Pancreas (tissue), 10 donors: ENCODE results near the gene LRRC43. TPM values are rescaled to one million over a fixed set of nuclear protein-coding genes. Genes with fewer than 3 reads are reported as not detected.

ENCODE experiments used
- ATAC-seq, 4 donors: fragments of 200-7000 bp; cut with Tn5 transposase; one replicate each; pipeline versions ENCODE4 v1.8.0 to v1.9.1; 2020; ENCODE audit warnings: mild to moderate bottlenecking in 4 of 4, moderate library complexity in 4 of 4
- DNase-seq, 6 donors: peaks; one replicate each; pipeline ENCODE4 v3.0.0-alpha.2; 2020
- FAIRE-seq: peaks from 2 replicates; lab custom pipeline; 2012; peaks lifted over from hg19 to GRCh38; lab: Jason Lieb, UNC
- H3K27ac ChIP-seq, 4 donors: fragments of 200-600 bp; sonication (generic); 1 replicate in 3 of 4; 2 replicates in 1 of 4; pipeline versions ENCODE4 v1.5.0 to v1.8.0; 2020
- H3K27me3 ChIP-seq, 4 donors: fragments of 200-600 bp; one replicate each; pipeline ENCODE4 v1.8.0; 2021
- H3K36me3 ChIP-seq, 3 donors: fragments of 200-600 bp; sonication (generic) in 1 of 3; one replicate each; pipeline versions ENCODE4 v1.5.0 to v1.8.0; 2020 to 2021
- H3K4me1 ChIP-seq, 3 donors: fragments of 200-600 bp; one replicate each; pipeline ENCODE4 v1.8.0; 2021
- H3K4me3 ChIP-seq, 4 donors: fragments of 200-600 bp; sonication (generic) in 2 of 4; one replicate each; pipeline versions ENCODE4 v1.5.0 to v1.8.0; 2020 to 2021
- H3K9me3 ChIP-seq, 4 donors: fragments of 200-600 bp; one replicate each; pipeline ENCODE4 v1.8.0; 2021
- WGBS, 2 donors: extraction: QIAGEN DNeasy Blood & Tissue Kit; methylation state at CpG; one replicate each; pipeline ENCODE4 v1.1.7; 2013; 5-methylcytosine and 5-hydroxymethylcytosine counted together
- intact Hi-C, 3 donors: fragments of 100-400 bp; cut with DNase I; formaldehyde crosslinking; loops; one replicate each; pipeline versions ENCODE4 v1.11.1 to v1.14.2; 2022
- polyA plus RNA-seq, 2 donors: library from polyadenylated mRNA; stranded (reverse); fragments of 200-250 nt; gene quantifications; one replicate each; pipeline ENCODE4 v1.2.3, GENCODE V29; 2013
- total RNA-seq, 6 donors: library from RNA; stranded (reverse); fragmentation: NEBNext Ultra II Directional in 4 of 6; extraction: Animal tissue kit (Norgen Biotek cat#: 25700) in 4 of 6; gene quantifications; one replicate each; pipeline versions ENCODE4 v1.2.1 to v1.2.4, GENCODE V29; 2021 to 2023
- TF ChIP-seq, protein P1 (sequence below), 4 donors: fragments of 200-600 bp; sonication (generic) in 3 of 4; IDR thresholded peaks; one replicate each; pipeline versions ENCODE4 v1.5.0 to v1.8.0; 2021; ENCODE audit warnings: antibody characterized with exemption in 4 of 4
- donor health status: healthy with polysubstance abuse.
- donor health status: DM: no; HTN: no; CAD: no; lungs with moderate emphysema.
- donor health status: DM: no; HTN: no; CAD: no.
- donor health status: control.
- donor health status: control.
- donor health status: Bipolar disorder and iron deficiency.
- donor health status: DM: yes; HTN: yes; CAD: no.
- donor health status: DM: no; HTN: no; CAD: no.
- donor health status: DM: no; HTN: no; CAD: no.
- donor health status: DM: yes; HTN: yes; CAD: no.

LRRC43 gene
- total and polyA plus RNA-seq, 8 donors = 0.12 to 1.6 (median 0.52) TPM

- TF ChIP-seq, protein P1, sequence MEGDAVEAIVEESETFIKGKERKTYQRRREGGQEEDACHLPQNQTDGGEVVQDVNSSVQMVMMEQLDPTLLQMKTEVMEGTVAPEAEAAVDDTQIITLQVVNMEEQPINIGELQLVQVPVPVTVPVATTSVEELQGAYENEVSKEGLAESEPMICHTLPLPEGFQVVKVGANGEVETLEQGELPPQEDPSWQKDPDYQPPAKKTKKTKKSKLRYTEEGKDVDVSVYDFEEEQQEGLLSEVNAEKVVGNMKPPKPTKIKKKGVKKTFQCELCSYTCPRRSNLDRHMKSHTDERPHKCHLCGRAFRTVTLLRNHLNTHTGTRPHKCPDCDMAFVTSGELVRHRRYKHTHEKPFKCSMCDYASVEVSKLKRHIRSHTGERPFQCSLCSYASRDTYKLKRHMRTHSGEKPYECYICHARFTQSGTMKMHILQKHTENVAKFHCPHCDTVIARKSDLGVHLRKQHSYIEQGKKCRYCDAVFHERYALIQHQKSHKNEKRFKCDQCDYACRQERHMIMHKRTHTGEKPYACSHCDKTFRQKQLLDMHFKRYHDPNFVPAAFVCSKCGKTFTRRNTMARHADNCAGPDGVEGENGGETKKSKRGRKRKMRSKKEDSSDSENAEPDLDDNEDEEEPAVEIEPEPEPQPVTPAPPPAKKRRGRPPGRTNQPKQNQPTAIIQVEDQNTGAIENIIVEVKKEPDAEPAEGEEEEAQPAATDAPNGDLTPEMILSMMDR (IDR thresholded peaks at IDR 0.05) = no peak
- ATAC-seq = no peak
- intact Hi-C loops = no loop called here
- no peak overlapping the region for H3K4me3 ChIP-seq
- 76 to 79% methylated on average over 8 of the region's 8 CpGs for WGBS, 2 donors
- no peaks in the 10 kb centered on the region for H3K9me3 ChIP-seq
- no peak for FAIRE-seq
- no peak overlapping the region for H3K27ac ChIP-seq
- DNase-seq = no peak
- H3K36me3 ChIP-seq = peaks cover 6 to 46% (median 18%) of the 10 kb centered on the region in 3 donors
- H3K4me1 ChIP-seq = peaks cover 0 to 7% (median 5%) of the 10 kb centered on the region in 3 donors
- no peaks in the 10 kb centered on the region for H3K27me3 ChIP-seq
Measured at GRCh38 chr12:122207391-122207790, 24.5 kb downstream of the LRRC43 start.

GRCh38 chr12:122208073-122208820 is 25.3 kb downstream of the LRRC43 start:
- intact Hi-C loops = no loop called here
- DNase-seq = no peak
- FAIRE-seq = no peak

DNA sequence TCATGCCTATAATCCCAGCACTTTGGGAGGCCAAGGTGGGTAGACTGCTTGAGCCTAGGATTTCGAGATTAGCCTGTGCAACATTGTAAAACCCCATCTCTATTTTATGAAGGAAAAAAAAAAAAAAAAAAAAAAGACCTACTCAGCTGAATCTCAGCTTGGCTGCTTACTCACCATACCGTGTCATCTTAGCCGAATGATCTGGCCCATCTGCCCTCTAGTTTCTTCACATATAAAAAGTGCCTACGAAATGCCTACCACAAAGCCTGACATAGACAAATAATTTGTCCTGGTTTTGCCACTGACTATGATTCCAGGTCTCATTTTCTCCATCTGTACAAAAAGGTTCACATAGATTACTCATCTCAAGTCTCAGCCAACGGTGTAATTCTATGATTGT is 32.8 kb downstream of the LRRC43 start:
- H3K4me3 ChIP-seq = no peak overlapping the region
- ATAC-seq = no peak
- H3K27me3 ChIP-seq = no peaks in the 10 kb centered on the region
- no peak for FAIRE-seq
- TF ChIP-seq, protein P1 (IDR thresholded peaks at IDR 0.05) = no peak
- peaks cover 15 to 67% (median 19%) of the 10 kb centered on the region in 3 donors for H3K36me3 ChIP-seq
- WGBS, 2 donors = 83 to 89% methylated on average over 5 of the region's 5 CpGs
- no peaks in the 10 kb centered on the region for H3K4me1 ChIP-seq
- H3K9me3 ChIP-seq = no peaks in the 10 kb centered on the region
- no peak overlapping the region for H3K27ac ChIP-seq
- intact Hi-C loops = no loop called here
- DNase-seq = no peak

More at GRCh38 chr12:122208073-122208820, 25.3 kb downstream of the LRRC43 start:
- no peak overlapping the region for H3K4me3 ChIP-seq
- H3K36me3 ChIP-seq = peaks cover 6 to 55% (median 24%) of the 10 kb centered on the region in 3 donors
- TF ChIP-seq, protein P1 (IDR thresholded peaks at IDR 0.05) = no peak
- WGBS, 2 donors = 92 to 95% methylated on average over 18 of the region's 18 CpGs
- no peaks in the 10 kb centered on the region for H3K9me3 ChIP-seq
- H3K27me3 ChIP-seq = no peaks in the 10 kb centered on the region
- ATAC-seq = no peak
- H3K27ac ChIP-seq = no peak overlapping the region
- peaks cover 0 to 7% (median 0%) of the 10 kb centered on the region in 3 donors for H3K4me1 ChIP-seq

GRCh38 chr12:122216445-122216844 is 33.5 kb downstream of the LRRC43 start:
- 92 to 97% methylated on average over 1 of the region's 1 CpG for WGBS, 2 donors
- Histone ChIP-seq H3K27me3 (no peaks in the 10 kb centered on the region), H3K4me3 (no peak overlapping the region), H3K36me3 (peaks cover 11 to 67% (median 19%) of the 10 kb centered on the region in 3 donors), H3K4me1 (no peaks in the 10 kb centered on the region), H3K9me3 (no peaks in the 10 kb centered on the region), H3K27ac (no peak overlapping the region)
- no peak for ATAC-seq
- no peak for FAIRE-seq
- TF ChIP-seq, protein P1 (IDR thresholded peaks at IDR 0.05) = no peak
- no peak for DNase-seq
- intact Hi-C loops = no loop called here
